Endometrium (tissue), 2 donors: ENCODE results near the gene SYAP1.
"Not testable (repeated sequence)": the region's sequence is repeated elsewhere in the genome, so short reads cannot be mapped to it uniquely, and the experiment has no call there.

ENCODE experiments used
- FAIRE-seq: peaks from 2 replicates; lab custom pipeline; 2012; peaks lifted over from hg19 to GRCh38; lab: Jason Lieb, UNC
- donor health status: control.
- donor health status: control.

The SYAP1 gene

DNA sequence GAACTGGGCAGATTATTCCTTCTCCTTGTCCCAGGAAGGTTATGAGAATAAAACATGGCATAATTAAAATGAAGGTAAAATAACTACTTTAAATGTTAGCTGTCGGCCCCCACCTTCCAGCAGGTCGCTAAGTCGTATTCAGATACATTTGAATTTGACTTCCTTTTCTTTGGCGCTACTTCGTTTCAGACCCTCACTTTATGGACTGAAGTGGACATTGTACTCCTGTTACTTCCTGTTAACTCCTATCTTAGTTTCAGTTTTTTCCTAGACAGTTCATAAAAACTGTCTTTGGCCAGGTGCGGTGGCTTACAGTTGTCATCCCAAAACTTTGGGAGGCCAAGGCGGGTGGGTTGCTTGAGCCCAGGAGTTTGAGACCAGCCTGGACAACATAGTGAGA lies 5.7 kb downstream of the SYAP1 start:
- no peak for FAIRE-seq

DNA sequence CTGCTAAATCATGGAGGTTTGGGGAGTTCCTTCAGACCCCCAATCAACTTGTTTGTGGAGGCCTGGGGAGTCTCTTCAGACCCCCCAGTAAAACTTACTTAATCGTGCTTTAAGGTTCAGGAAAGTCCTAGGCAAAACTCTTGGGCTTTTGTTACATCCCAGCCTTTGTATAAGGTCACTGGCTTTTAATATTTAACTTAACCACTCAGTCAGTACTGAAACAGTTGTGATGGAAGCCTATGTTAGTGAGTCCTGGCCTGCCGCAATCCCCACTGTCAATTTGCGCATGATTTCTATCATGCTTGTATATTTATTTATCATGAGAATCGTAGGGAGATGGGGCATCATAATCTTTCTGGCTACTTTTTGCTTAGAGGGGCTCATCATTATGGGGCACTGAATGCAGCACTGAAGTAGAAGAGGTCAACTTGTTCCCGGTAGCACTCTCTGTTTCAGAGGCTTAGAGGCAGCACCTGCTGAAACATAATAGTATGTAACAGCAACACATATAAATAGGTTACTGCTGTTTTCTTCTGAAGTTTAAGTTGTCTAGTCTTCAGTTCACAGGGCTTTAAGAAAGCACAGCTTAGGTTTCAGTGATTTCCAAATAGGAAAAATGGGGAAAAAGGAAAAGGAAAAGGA lies 7.1 kb downstream of the SYAP1 start:
- not testable (repeated sequence) for FAIRE-seq

DNA sequence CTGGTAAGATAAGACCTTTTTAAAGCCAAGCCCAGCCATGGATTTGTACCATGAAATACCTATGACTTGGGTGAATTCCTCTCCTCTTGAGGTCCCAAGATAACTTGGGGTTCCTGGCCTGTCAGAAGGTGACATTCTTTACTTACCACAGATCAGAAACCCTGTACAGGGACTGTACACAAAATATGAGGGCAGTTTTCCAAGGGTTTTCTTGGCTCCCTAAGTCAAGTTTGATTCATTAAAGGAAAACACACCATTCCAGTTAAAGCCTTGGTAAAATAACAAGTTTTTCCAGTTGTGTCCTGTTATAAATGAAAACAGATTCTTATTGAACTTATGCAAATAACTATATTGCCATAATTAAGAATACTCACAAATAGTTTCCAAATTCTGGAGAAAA lies 8.2 kb downstream of the SYAP1 start:
- FAIRE-seq = no peak

DNA sequence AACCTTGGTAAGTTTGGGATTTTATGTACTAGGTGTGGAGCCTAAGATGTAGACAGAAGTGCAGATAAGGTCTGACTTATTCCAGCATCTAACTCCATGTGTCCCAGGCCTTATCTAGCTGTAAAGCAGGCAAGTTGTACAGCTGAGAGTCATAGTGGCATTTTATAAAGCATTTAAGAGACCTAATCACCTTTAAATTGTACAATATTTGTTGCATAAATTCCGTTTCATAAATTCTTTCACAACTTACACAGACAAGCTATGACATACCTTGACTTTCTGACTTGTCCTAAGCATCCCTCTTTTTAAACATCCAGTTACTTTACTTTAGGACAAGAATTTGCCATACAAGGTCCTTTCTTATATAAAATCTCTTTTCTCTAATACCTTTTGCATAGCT lies 11.0 kb downstream of the SYAP1 start:
- FAIRE-seq = no peak

- no peak for FAIRE-seq
Observed at GRCh38 chrX:16733013-16733412, 13.6 kb downstream of the SYAP1 start.

DNA sequence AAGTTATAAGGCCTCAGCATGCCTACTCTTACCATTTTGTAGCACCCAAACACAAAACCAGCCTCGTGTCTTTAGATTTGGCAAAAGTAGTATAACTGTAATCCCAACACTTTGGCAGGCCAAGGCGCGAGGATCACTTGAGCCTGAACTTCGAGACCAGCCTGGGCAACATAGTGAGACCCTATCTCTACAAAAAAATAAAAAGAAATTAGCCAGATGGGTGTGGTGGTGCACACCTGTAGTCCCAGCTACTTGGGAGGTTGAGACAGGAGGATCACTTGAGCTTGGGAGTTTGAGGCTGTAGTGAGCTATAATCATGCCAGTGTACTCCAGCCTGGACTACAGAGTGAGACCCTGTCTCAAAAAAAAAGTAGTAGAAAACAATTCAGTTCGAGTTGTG lies 17.6 kb downstream of the SYAP1 start:
- no peak for FAIRE-seq

GRCh38 chrX:16739574-16739973 lies 20.2 kb downstream of the SYAP1 start:
- FAIRE-seq = no peak

DNA sequence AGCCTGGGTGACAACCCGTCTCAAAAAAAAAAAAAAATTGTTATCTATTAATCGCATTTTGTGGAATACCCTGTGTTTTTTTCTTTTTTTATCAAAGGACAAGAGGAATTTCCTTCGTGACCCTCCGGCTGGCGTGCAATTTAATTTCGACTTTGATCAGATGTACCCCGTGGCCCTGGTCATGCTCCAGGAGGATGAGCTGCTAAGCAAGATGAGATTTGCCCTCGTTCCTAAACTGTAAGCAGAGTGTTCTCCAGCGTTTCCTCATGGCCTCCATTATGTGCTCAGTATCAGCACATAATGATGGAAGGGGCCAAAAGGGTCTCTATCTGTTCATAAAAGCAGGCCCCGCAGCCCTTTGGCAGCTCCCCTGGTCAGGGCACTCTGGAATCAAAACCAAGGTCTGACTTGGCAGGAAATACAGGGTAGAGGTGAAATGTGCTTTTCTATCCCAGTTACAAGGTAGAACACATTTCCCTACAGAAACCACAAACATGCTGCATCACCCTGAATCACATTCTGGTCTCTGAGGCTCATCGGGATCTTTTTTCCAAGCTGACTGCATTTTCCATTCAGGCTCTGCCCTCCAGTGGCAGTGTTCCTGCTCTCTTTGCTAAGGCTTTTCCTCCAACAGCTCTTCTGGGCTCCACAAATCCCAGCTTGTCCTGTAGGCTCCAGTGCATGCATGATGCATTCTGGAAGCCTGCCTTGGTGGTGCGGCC lies 24.4 kb downstream of the SYAP1 start:
- no peak for FAIRE-seq

DNA sequence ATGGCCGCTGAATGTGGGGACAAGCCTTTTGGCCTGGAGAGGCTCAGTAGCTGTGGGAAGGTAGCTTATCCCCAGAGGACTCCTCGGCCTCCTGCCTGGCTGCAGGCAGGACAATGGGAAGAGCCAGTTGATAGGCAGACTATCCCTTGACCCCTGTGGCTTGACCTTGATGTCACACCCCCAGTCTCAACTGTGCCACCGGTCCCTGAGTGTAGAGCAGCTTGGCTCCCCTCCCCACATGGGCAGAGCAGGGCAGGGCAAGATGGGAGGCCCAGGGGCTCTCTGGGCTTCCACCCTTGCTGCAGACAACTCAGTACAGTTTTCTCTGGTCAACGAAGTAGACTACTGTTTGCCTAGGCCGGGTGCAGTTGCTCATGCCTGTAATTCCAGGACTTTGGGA lies 25.7 kb downstream of the SYAP1 start:
- FAIRE-seq = no peak

- no peak for FAIRE-seq
Observed at GRCh38 chrX:16745659-16746058, 26.2 kb downstream of the SYAP1 start.

GRCh38 chrX:16748425-16748824 lies 29.0 kb downstream of the SYAP1 start:
- FAIRE-seq = no peak

GRCh38 chrX:16750136-16750535 lies 30.7 kb downstream of the SYAP1 start:
- FAIRE-seq = no peak

DNA sequence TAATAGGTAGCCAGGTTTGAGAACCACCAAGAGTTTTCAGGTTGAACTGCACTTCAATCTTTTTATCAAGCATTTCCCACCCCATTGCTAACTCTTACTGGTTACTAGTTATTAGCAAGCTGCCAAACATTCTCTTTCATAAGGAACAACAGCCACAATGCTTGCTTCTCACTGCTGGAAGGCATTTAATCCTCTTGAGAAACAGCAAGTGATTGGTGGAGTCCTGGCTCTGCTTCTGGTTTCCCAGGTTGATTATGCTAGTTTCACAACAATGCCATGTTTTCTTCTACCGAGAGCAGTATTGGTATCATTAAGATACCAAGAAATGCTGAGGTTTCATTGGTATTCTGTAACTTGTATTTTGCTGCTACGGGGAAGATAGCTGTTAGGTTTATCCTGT lies 34.6 kb downstream of the SYAP1 start:
- no peak for FAIRE-seq

GRCh38 chrX:16756724-16757123 lies 37.3 kb downstream of the SYAP1 start:
- no peak for FAIRE-seq

- not testable (repeated sequence) for FAIRE-seq
Observed at GRCh38 chrX:16761500-16761899, 42.1 kb downstream of the SYAP1 start.

DNA sequence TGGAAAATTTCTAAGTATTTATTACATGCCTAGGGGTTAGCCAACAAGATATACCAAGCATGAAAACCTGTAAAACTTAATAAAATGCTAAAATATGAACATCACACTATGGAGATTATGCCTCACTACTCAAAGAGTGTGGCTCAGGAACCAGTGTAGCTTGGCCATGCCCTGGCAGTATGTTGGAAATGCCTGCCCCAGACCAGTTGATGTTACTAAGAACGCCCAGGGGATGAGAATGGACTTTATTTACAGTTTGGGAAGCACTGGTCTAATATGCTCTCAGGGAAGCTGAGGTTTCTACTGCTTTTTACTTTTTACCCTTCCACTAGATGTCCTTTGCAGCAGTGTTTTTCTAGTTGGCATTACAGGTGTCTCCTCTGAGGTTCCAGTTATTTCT lies 43.2 kb downstream of the SYAP1 start:
- no peak for FAIRE-seq

DNA sequence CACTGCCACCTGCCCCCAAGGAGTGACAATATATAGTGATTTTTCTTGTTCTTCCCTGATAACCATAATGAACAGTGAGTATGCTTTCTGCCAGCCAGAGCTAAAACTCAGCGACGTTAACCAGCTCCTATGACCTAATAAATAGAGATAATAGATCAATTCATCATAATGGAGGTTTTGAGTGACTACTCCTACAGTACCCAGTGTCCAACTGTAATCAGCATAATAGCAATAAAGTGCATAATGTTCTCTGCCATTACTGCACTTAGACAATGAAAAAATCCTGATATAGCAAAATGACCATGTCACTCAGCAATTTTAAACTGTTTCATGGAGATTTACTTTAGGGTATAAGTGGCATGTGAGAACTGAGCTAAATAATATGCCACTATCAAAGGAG lies 46.2 kb downstream of the SYAP1 start:
- FAIRE-seq = no peak

- no peak for FAIRE-seq
Observed at GRCh38 chrX:16770970-16771482, 51.6 kb downstream of the SYAP1 start.

DNA sequence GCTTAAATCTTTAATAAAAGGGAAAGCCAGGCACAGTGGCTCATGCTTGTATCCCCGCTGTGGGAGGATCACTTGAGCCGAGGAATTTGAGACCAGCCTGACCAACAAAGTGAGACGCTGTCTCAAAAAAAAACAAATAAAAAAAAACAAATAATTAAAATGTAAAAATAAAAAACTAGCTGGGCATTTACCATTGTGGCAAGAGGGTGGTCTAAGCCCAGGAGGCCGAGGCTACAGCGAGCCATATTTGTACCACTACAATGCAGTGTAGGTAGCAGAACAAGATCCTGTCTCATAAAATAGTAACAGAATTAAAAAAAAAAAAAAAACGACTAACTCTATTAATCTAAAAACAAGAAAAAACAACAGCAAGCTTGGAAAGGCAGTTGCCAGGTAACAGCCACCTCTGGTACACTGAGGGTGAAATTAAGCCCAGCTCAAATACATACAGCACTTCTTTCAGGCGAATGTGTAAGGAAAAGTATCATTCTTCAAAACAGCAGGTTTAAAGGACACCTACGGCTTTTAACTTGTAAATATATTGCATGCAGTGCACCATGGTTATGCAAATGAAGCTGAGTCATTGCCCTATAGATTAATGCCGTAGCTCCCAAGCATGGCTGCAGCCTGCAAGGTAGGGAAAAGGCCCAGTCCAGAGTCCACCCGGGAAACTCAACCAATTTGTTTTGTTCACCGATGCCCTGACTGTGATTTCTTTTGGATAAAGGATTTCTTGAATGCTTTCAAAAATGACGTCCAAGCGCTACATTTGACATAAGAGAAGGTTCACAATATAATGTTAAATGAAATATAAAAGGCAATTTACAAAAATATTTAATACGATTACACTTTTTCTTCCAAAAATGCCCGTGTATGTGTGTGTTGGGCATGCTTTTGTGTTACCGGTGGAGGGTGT lies 52.3 kb downstream of the SYAP1 start:
- no peak for FAIRE-seq

DNA sequence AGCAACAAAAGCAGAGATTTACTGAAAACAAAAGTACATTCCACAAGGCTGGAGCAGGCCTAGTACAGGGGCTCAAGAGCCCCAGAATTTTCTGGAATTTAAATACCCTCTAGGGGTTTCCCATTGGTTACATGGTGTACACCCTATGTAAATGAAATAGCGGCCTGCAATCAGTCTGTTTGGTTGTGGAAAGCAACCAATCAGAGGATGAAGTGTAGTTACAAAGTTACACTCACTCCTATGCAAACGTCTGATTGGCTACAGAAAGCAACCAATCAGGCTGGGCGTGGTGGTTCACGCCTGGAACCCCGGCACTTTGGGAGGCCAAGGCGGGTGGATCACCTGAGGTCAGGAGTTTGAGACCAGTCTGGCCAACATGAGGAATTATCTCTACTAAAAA lies 53.0 kb downstream of the SYAP1 start:
- FAIRE-seq = no peak

DNA sequence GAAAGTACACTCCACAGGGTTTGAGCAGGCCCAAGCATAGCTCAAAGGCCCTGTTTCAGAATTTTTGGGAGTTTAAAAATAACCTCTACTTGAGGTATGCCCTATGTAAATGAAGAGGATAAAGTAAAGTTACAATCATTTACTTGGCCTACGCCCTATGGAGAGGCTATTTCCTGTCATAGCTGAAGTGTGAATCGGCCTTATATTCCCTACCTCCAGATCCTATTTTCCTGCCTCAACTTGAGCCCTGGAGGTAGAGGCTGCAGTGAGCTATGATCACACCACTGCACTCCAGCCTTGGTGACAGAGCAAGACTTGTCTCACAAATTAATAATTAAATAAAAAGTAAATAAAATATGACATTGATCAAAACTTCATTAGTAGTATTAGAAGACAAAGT lies 55.3 kb downstream of the SYAP1 start:
- FAIRE-seq = no peak

- no peak for FAIRE-seq
Observed at GRCh38 chrX:16778545-16778944, 59.1 kb downstream of the SYAP1 start.

- no peak for FAIRE-seq
Observed at GRCh38 chrX:16778993-16779392, 59.6 kb downstream of the SYAP1 start.
